PC-9 (cell line): ENCODE results near the gene NELL1.

Experiments used
- EZH2 ChIP-seq: fragments of 200-600 bp; sonication (generic); IDR thresholded peaks from 2 replicates; pipeline ENCODE4 v1.8.0; 2017; ENCODE audit warnings: antibody characterized with exemption, low read depth
- TF ChIP-seq, protein P1 (sequence below): fragments of 200-600 bp; sonication (generic); conservative IDR thresholded peaks from 2 replicates; pipeline ENCODE4 v1.6.1; 2017; ENCODE audit warnings: mixed run types, antibody characterized with exemption, mild to moderate bottlenecking, moderate library complexity

- TF ChIP-seq, protein P1, sequence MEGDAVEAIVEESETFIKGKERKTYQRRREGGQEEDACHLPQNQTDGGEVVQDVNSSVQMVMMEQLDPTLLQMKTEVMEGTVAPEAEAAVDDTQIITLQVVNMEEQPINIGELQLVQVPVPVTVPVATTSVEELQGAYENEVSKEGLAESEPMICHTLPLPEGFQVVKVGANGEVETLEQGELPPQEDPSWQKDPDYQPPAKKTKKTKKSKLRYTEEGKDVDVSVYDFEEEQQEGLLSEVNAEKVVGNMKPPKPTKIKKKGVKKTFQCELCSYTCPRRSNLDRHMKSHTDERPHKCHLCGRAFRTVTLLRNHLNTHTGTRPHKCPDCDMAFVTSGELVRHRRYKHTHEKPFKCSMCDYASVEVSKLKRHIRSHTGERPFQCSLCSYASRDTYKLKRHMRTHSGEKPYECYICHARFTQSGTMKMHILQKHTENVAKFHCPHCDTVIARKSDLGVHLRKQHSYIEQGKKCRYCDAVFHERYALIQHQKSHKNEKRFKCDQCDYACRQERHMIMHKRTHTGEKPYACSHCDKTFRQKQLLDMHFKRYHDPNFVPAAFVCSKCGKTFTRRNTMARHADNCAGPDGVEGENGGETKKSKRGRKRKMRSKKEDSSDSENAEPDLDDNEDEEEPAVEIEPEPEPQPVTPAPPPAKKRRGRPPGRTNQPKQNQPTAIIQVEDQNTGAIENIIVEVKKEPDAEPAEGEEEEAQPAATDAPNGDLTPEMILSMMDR, result peak; percentile 33; the same call in 1 of the 2 replicates
- no peak for TF ChIP-seq EZH2
Observed at GRCh38 chr11:20634044-20634443, 35.3 kb upstream of the NELL1 start.
